Adrenal gland (tissue), 5 donors: ENCODE data around the gene PIEZO2.

Experiments
- CTCF ChIP-seq, 6 experiments: fragments of 450-650 bp in 4 of 6; fragments of 200-600 bp in 2 of 6; sonication (generic) in 1 of 6; IDR thresholded peaks; 1 replicate in 5 of 6; 2 replicates in 1 of 6; pipeline versions ENCODE4 v1.5.1 to v1.8.0; 2016 to 2021; ENCODE audit warnings: antibody characterized with exemption in 6 of 6, mild to moderate bottlenecking in 2 of 6, moderate library complexity in 1 of 6
- POLR2A ChIP-seq, 2 donors: fragments of 450-650 bp; IDR thresholded peaks; one replicate each; pipeline ENCODE4 v1.6.1; 2017; ENCODE audit warnings: antibody characterized with exemption in 2 of 2, mild to moderate bottlenecking in 2 of 2, moderate library complexity in 1 of 2
- donor health status: DM: no; HTN: no; CAD: no.

- TF ChIP-seq POLR2A (IDR thresholded peaks at IDR 0.05) (no peak), CTCF (IDR thresholded peaks at IDR 0.05) (no peak)
Measured at GRCh38 chr18:10898417-10898974, 250.9 kb downstream of the PIEZO2 start.
